HepG2 (cell line): ENCODE measurements around the gene IPO13. TPM values are rescaled to one million over a fixed set of nuclear protein-coding genes. Genes with fewer than 3 reads are reported as not detected.

Source experiments
- HOXA5 ChIP-seq: sonication (generic); formaldehyde crosslinking; IDR thresholded peaks from 2 replicates; pipeline ENCODE4 v1.4.0; 2020; ENCODE audit warnings: missing genetic modification reagents
- HOXD1 ChIP-seq: sonication (generic); formaldehyde crosslinking; IDR thresholded peaks from 2 replicates; pipeline ENCODE4 v1.5.0; 2020; ENCODE audit warnings: missing genetic modification reagents
- KAT2B ChIP-seq: fragments of 150-350 bp; IDR thresholded peaks from 2 replicates; pipeline ENCODE4 v1.6.1; 2014; ENCODE audit warnings: low read depth, low read length, borderline replicate concordance
- KDM3A ChIP-seq: IDR thresholded peaks from 2 replicates; pipeline ENCODE4 v1.6.1; 2018; ENCODE audit warnings: low read depth, missing compliant biosample characterization
- MAFF ChIP-seq: IDR thresholded peaks from 2 replicates; pipeline ENCODE4 v1.6.1; 2011; ENCODE audit warnings: low read depth, low read length, improper control_type of control experiment
- MEIS1 ChIP-seq: sonication (generic); formaldehyde crosslinking; IDR thresholded peaks from 2 replicates; pipeline ENCODE4 v1.9.0; 2021; ENCODE audit warnings: mild to moderate bottlenecking, missing genetic modification reagents, moderate library complexity, borderline replicate concordance
- PCBP1 ChIP-seq: fragments of 200-400 bp; formaldehyde crosslinking; IDR thresholded peaks from 2 replicates; pipeline ENCODE4 v1.6.1; 2017; ENCODE audit warnings: mild to moderate bottlenecking, low read depth, low read length, borderline replicate concordance
- RFXANK ChIP-seq: IDR thresholded peaks from 2 replicates; pipeline ENCODE4 v1.6.1; 2016
- ZFY ChIP-seq: sonication (generic); formaldehyde crosslinking; IDR thresholded peaks from 2 replicates; pipeline ENCODE4 v1.4.0; 2020; ENCODE audit warnings: missing genetic modification reagents
- ZNF207 ChIP-seq: fragments of 450-650 bp; IDR thresholded peaks from 2 replicates; pipeline ENCODE4 v1.6.1; 2016; ENCODE audit warnings: antibody characterized with exemption, borderline replicate concordance
- ZNF446 ChIP-seq: sonication (generic); formaldehyde crosslinking; IDR thresholded peaks from 2 replicates; pipeline ENCODE4 v1.5.0; 2020; ENCODE audit warnings: mild to moderate bottlenecking, missing genetic modification reagents
- ZNF567 ChIP-seq: sonication (generic); formaldehyde crosslinking; IDR thresholded peaks from 2 replicates; pipeline ENCODE4 v1.8.1; 2023; ENCODE audit warnings: mild to moderate bottlenecking, missing genetic modification reagents, borderline replicate concordance
- ZNF724P ChIP-seq: sonication (generic); formaldehyde crosslinking; IDR thresholded peaks from 2 replicates; pipeline ENCODE4 v1.8.0; 2022; ENCODE audit warnings: missing genetic modification reagents, borderline replicate concordance
- ZNF775 ChIP-seq: sonication (generic); formaldehyde crosslinking; IDR thresholded peaks from 2 replicates; pipeline ENCODE4 v1.4.0; 2020; ENCODE audit warnings: missing genetic modification reagents, mild to moderate bottlenecking, moderate library complexity, borderline replicate concordance
- polyA plus RNA-seq, 8 experiments: library from polyadenylated mRNA; depleted of rRNA in 3 of 8; stranded (reverse) in 7 of 8; unstranded in 1 of 8; fragments of >200 nt; fragmentation: Illumina TruSeq in 4 of 8; extraction: Trizol in 4 of 8; gene quantifications; 2 replicates each; pipeline versions ENCODE4 v1.2.1 to v1.2.3, GENCODE V29; 2011 to 2016; ENCODE audit warnings: low read depth in 4 of 8, missing spikeins in 1 of 8, mixed read lengths in 1 of 8; ENCODE audit not compliant: insufficient read depth in 1 of 8
- total RNA-seq, 5 experiments: library from RNA; depleted of rRNA; stranded (reverse); fragments of >200 nt; fragmentation: Illumina TruSeq; extraction: Trizol; gene quantifications; 2 replicates each; pipeline ENCODE4 v1.2.3, GENCODE V29; 2016; ENCODE audit warnings: low read depth in 1 of 5
- TF ChIP-seq, protein P1 (sequence below): sonication (generic); formaldehyde crosslinking; IDR thresholded peaks from 2 replicates; pipeline ENCODE4 v1.8.0; 2022; ENCODE audit warnings: mild to moderate bottlenecking, missing genetic modification reagents; ENCODE audit not compliant: insufficient replicate concordance
- TF ChIP-seq, protein P2 (sequence below): sonication (generic); formaldehyde crosslinking; IDR thresholded peaks from 2 replicates; pipeline ENCODE4 v1.4.0; 2020; ENCODE audit warnings: missing genetic modification reagents, borderline replicate concordance
- TF ChIP-seq, protein P3 (sequence below): sonication (generic); formaldehyde crosslinking; IDR thresholded peaks from 2 replicates; pipeline ENCODE4 v1.5.0; 2020; ENCODE audit warnings: mild to moderate bottlenecking, missing genetic modification reagents, borderline replicate concordance
- TF ChIP-seq, protein P4 (sequence below): sonication (generic); formaldehyde crosslinking; IDR thresholded peaks from 2 replicates; pipeline ENCODE4 v1.5.1; 2020; ENCODE audit warnings: mild to moderate bottlenecking, missing genetic modification reagents, moderate library complexity

IPO13 gene
- total and polyA plus RNA-seq, 2 of the 13 experiments (the other 11 are each of a cell fraction or from before 2014, with no cell fraction given): 12.9 to 15.6 TPM

DNA sequence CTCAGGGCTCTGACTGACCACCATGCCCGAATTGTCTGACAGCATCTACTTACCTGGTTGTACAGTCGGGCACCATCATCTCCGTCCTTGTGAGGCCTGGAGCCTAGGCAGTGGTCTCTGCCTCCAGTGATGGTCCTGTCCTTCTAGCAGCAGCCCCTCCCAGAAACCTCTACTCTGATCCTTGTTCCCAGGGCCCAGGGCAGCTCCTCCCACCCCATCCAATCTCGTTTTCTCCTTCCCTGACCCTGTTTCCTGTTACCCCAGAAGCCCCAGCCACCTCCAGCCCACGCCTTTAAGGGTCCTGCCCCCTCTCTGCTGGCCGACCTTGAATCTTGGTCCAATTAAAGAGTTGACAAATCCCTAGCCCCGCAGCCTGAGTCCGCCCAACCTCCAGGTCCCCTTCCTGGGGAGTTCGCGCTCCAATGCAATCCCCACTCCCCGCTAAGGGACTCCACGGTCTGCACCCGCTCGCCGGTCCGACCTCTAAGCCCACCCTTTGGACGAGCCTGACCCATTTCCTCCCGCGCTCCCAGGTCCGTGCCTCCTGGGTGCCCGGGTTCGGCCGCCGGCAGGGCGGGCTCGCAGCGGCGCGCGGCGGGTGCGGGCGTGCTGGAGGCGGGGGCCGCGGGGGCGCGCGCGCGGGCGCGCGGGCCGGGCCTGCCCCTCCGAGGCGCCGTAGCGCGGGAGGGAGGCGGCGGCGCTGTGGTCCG lies 32.0 kb downstream of the IPO13 start, which contains the start of gene B4GALT2 (continued):
- TF ChIP-seq ZNF724P (CRISPR knock-in tag): 0 out of 2 replicates have a peak, but pooled peaks have one; percentile 16
- TF ChIP-seq KAT2B: no peak
- TF ChIP-seq PCBP1: 0 out of 2 replicates have a peak, but pooled peaks have one; percentile 21
- TF ChIP-seq ZNF446 (CRISPR knock-in tag): no peak
- no peak for TF ChIP-seq ZNF775 (CRISPR knock-in tag)
- peak; percentile 3; the same call in 1 of the 2 replicates for TF ChIP-seq ZFY
- TF ChIP-seq, protein P1, sequence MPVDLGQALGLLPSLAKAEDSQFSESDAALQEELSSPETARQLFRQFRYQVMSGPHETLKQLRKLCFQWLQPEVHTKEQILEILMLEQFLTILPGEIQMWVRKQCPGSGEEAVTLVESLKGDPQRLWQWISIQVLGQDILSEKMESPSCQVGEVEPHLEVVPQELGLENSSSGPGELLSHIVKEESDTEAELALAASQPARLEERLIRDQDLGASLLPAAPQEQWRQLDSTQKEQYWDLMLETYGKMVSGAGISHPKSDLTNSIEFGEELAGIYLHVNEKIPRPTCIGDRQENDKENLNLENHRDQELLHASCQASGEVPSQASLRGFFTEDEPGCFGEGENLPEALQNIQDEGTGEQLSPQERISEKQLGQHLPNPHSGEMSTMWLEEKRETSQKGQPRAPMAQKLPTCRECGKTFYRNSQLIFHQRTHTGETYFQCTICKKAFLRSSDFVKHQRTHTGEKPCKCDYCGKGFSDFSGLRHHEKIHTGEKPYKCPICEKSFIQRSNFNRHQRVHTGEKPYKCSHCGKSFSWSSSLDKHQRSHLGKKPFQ (CRISPR knock-in tag): peak; percentile 55
- TF ChIP-seq HOXA5 (CRISPR knock-in tag): no peak
- TF ChIP-seq ZNF207: no peak
- 0 out of 2 replicates have a peak, but pooled peaks have one; percentile 61 for TF ChIP-seq ZNF567 (CRISPR knock-in tag)
- TF ChIP-seq MAFF: no peak
- TF ChIP-seq, protein P2, sequence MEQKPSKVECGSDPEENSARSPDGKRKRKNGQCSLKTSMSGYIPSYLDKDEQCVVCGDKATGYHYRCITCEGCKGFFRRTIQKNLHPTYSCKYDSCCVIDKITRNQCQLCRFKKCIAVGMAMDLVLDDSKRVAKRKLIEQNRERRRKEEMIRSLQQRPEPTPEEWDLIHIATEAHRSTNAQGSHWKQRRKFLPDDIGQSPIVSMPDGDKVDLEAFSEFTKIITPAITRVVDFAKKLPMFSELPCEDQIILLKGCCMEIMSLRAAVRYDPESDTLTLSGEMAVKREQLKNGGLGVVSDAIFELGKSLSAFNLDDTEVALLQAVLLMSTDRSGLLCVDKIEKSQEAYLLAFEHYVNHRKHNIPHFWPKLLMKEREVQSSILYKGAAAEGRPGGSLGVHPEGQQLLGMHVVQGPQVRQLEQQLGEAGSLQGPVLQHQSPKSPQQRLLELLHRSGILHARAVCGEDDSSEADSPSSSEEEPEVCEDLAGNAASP: peak; percentile 37; the same call in 1 of the 2 replicates
- peak; percentile 44; the same call in 1 of the 2 replicates for TF ChIP-seq MEIS1
- TF ChIP-seq, protein P3, sequence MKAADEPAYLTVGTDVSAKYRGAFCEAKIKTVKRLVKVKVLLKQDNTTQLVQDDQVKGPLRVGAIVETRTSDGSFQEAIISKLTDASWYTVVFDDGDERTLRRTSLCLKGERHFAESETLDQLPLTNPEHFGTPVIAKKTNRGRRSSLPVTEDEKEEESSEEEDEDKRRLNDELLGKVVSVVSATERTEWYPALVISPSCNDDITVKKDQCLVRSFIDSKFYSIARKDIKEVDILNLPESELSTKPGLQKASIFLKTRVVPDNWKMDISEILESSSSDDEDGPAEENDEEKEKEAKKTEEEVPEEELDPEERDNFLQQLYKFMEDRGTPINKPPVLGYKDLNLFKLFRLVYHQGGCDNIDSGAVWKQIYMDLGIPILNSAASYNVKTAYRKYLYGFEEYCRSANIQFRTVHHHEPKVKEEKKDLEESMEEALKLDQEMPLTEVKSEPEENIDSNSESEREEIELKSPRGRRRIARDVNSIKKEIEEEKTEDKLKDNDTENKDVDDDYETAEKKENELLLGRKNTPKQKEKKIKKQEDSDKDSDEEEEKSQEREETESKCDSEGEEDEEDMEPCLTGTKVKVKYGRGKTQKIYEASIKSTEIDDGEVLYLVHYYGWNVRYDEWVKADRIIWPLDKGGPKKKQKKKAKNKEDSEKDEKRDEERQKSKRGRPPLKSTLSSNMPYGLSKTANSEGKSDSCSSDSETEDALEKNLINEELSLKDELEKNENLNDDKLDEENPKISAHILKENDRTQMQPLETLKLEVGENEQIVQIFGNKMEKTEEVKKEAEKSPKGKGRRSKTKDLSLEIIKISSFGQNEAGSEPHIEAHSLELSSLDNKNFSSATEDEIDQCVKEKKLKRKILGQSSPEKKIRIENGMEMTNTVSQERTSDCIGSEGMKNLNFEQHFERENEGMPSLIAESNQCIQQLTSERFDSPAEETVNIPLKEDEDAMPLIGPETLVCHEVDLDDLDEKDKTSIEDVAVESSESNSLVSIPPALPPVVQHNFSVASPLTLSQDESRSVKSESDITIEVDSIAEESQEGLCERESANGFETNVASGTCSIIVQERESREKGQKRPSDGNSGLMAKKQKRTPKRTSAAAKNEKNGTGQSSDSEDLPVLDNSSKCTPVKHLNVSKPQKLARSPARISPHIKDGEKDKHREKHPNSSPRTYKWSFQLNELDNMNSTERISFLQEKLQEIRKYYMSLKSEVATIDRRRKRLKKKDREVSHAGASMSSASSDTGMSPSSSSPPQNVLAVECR: peak; percentile 40
- peak; percentile 30; the same call in 1 of the 2 replicates for TF ChIP-seq HOXD1 (CRISPR knock-in tag)
- TF ChIP-seq KDM3A (CRISPR knock-in tag): no peak
- TF ChIP-seq, protein P4, sequence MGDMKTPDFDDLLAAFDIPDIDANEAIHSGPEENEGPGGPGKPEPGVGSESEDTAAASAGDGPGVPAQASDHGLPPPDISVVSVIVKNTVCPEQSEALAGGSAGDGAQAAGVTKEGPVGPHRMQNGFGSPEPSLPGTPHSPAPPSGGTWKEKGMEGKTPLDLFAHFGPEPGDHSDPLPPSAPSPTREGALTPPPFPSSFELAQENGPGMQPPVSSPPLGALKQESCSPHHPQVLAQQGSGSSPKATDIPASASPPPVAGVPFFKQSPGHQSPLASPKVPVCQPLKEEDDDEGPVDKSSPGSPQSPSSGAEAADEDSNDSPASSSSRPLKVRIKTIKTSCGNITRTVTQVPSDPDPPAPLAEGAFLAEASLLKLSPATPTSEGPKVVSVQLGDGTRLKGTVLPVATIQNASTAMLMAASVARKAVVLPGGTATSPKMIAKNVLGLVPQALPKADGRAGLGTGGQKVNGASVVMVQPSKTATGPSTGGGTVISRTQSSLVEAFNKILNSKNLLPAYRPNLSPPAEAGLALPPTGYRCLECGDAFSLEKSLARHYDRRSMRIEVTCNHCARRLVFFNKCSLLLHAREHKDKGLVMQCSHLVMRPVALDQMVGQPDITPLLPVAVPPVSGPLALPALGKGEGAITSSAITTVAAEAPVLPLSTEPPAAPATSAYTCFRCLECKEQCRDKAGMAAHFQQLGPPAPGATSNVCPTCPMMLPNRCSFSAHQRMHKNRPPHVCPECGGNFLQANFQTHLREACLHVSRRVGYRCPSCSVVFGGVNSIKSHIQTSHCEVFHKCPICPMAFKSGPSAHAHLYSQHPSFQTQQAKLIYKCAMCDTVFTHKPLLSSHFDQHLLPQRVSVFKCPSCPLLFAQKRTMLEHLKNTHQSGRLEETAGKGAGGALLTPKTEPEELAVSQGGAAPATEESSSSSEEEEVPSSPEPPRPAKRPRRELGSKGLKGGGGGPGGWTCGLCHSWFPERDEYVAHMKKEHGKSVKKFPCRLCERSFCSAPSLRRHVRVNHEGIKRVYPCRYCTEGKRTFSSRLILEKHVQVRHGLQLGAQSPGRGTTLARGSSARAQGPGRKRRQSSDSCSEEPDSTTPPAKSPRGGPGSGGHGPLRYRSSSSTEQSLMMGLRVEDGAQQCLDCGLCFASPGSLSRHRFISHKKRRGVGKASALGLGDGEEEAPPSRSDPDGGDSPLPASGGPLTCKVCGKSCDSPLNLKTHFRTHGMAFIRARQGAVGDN (CRISPR knock-in tag): peak; percentile 80
- TF ChIP-seq RFXANK (CRISPR knock-in tag): no peak
